HCT116 (cell line): ENCODE results near the gene IL36B. TPM values are rescaled to one million over a fixed set of nuclear protein-coding genes. Genes with fewer than 3 reads are reported as not detected.

Experiments used
- ATAC-seq: fragments of 200-7000 bp; cut with Tn5 transposase; 2 replicates; pipeline ENCODE4 v1.9.1; 2020; ENCODE audit warnings: mild to moderate bottlenecking, moderate library complexity
- BruUV-seq: library from RNA; stranded (reverse); fragments of 400-500 nt; replicated peaks from 2 replicates; lab custom pipeline; 2021; lab: Mats Ljungman, UMichigan
- CTCF ChIA-PET: fragments of 300-600 bp; sonication (Branson Sonifier 250); formaldehyde crosslinking; loops from one replicate; lab custom pipeline; 2021; ENCODE audit warnings: antibody characterized with exemption; lab: Charles Lee
- POLR2A ChIA-PET: fragments of 300-600, 350-600 bp; sonication (Branson Sonifier 250); formaldehyde crosslinking; loops from one replicate; lab custom pipeline; 2021; ENCODE audit warnings: antibody characterized with exemption; lab: Charles Lee
- RAD21 ChIA-PET, 2 experiments: fragments of 300-600 bp; sonication (Branson Sonifier 250); formaldehyde crosslinking; loops; one replicate each; lab custom pipeline; 2023; ENCODE audit warnings: low total read pairs in 2 of 2; ENCODE audit not compliant: uncharacterized antibody in 2 of 2, unreplicated experiment in 2 of 2, low non-redundant PET in 1 of 2; lab: Charles Lee
- DNase-seq: peaks from one replicate; pipeline ENCODE4 v3.0.0-alpha.2; 2010; ENCODE audit warnings: low read depth, low spot score
- H2AFZ ChIP-seq: fragments of 200-600 bp; shearing (Covaris generic), sonication (generic); 2 replicates; pipeline ENCODE4 v1.6.1; 2017; ENCODE audit warnings: low read depth, mixed run types, mixed read lengths, antibody characterized with exemption, low read length; ENCODE audit not compliant: poor library complexity, severe bottlenecking
- H3K27ac ChIP-seq: 2 replicates; pipeline ENCODE4 v1.5.1; 2012; ENCODE audit warnings: low read depth, low read length
- H3K27me3 ChIP-seq: fragments of 200-600 bp; sonication (generic); 2 replicates; pipeline ENCODE4 v1.6.1; 2016; ENCODE audit warnings: mixed run types, low read length, mixed read lengths; ENCODE audit not compliant: insufficient read depth
- H3K36me3 ChIP-seq, 2 experiments: fragments of 200-500 bp in 1 of 2; fragments of 200-600 bp in 1 of 2; sonication (Bioruptor generic) in 1 of 2; sonication (generic) in 1 of 2; 2 replicates each; pipeline versions ENCODE4 v1.5.1 to v1.6.1; 2014 to 2016; ENCODE audit warnings: low read length in 2 of 2, inconsistent platforms in 1 of 2, mixed read lengths in 1 of 2, mixed run types in 1 of 2; ENCODE audit not compliant: insufficient read depth in 2 of 2, control insufficient read depth in 1 of 2
- H3K4me1 ChIP-seq, 2 experiments: fragments of 200-600 bp in 1 of 2; sonication (generic) in 1 of 2; 2 replicates each; pipeline versions ENCODE4 v1.5.1 to v1.6.1; 2012 to 2017; ENCODE audit warnings: low read length in 2 of 2, inconsistent platforms in 1 of 2, mild to moderate bottlenecking in 1 of 2, mixed read lengths in 1 of 2, mixed run types in 1 of 2, moderate library complexity in 1 of 2; ENCODE audit not compliant: insufficient read depth in 2 of 2, control insufficient read depth in 1 of 2
- H3K4me2 ChIP-seq: fragments of 200-600 bp; sonication (generic); 2 replicates; pipeline ENCODE4 v1.6.1; 2017; ENCODE audit warnings: mixed run types, low read length, mixed read lengths
- H3K4me3 ChIP-seq, 2 experiments: fragments of 200-600 bp in 1 of 2; sonication (generic) in 1 of 2; replicated peaks in 1 of 2; 2 replicates each; pipeline ENCODE4 v1.5.1; 2011 to 2016; ENCODE audit warnings: low read length in 2 of 2, control low read depth in 1 of 2, low read depth in 1 of 2, mild to moderate bottlenecking in 1 of 2, mixed read lengths in 1 of 2, mixed run types in 1 of 2
- H3K79me2 ChIP-seq: fragments of 200-600 bp; sonication (generic); 2 replicates; pipeline ENCODE4 v1.6.1; 2017; ENCODE audit warnings: mild to moderate bottlenecking, mixed run types, low read length, moderate library complexity, mixed read lengths; ENCODE audit not compliant: insufficient read depth
- H3K9ac ChIP-seq: fragments of 200-600 bp; sonication (generic); 2 replicates; pipeline ENCODE4 v1.6.1; 2016; ENCODE audit warnings: low read length, mixed read lengths
- H3K9me2 ChIP-seq: fragments of 200-600 bp; sonication (generic), shearing (Covaris generic); 2 replicates; pipeline ENCODE4 v1.6.1; 2017; ENCODE audit warnings: mixed run types, mild to moderate bottlenecking, moderate library complexity; ENCODE audit not compliant: insufficient read depth
- H3K9me3 ChIP-seq, 2 experiments: fragments of 200-500 bp in 1 of 2; fragments of 200-600 bp in 1 of 2; sonication (Bioruptor generic) in 1 of 2; sonication (generic) in 1 of 2; 2 replicates each; pipeline ENCODE4 v1.6.1; 2014 to 2017; ENCODE audit warnings: low read length in 2 of 2, mixed read lengths in 2 of 2, inconsistent platforms in 1 of 2, low read depth in 1 of 2, mild to moderate bottlenecking in 1 of 2, mixed run types in 1 of 2, moderate library complexity in 1 of 2; ENCODE audit not compliant: control insufficient read depth in 1 of 2, insufficient read depth in 1 of 2
- H4K20me1 ChIP-seq: fragments of 200-600 bp; sonication (generic), shearing (Covaris generic); 2 replicates; pipeline ENCODE4 v1.6.1; 2017; ENCODE audit warnings: mixed run types, mild to moderate bottlenecking, moderate library complexity; ENCODE audit not compliant: insufficient read depth
- CBX3 ChIP-seq: IDR thresholded peaks from 2 replicates; pipeline ENCODE4 v1.6.1; 2012; ENCODE audit warnings: low read depth
- ELF1 ChIP-seq: IDR thresholded peaks from 2 replicates; pipeline ENCODE4 v1.6.1; 2012; ENCODE audit warnings: low read depth, borderline replicate concordance
- EZH2 ChIP-seq: fragments of 200-600 bp; sonication (generic); IDR thresholded peaks from 2 replicates; pipeline ENCODE4 v1.6.1; 2017; ENCODE audit warnings: antibody characterized with exemption, mixed run types
- FOSL1 ChIP-seq: IDR thresholded peaks from 2 replicates; pipeline ENCODE4 v1.6.1; 2012; ENCODE audit warnings: low read depth
- JUND ChIP-seq: IDR thresholded peaks from 2 replicates; pipeline ENCODE4 v1.6.1; 2012
- POLR2AphosphoS5 ChIP-seq: IDR thresholded peaks from 2 replicates; pipeline ENCODE4 v1.6.1; 2011; ENCODE audit warnings: mild to moderate bottlenecking, low read depth, low read length, moderate library complexity
- RAD21 ChIP-seq: IDR thresholded peaks from 2 replicates; pipeline ENCODE4 v1.6.1; 2012; ENCODE audit warnings: low read depth, mild to moderate bottlenecking
- SP1 ChIP-seq: IDR thresholded peaks from 2 replicates; pipeline ENCODE4 v1.6.1; 2012; ENCODE audit warnings: low read depth
- TCF7L2 ChIP-seq: IDR thresholded peaks from 2 replicates; pipeline ENCODE4 v1.7.0; 2011; ENCODE audit warnings: borderline replicate concordance, inconsistent platforms; ENCODE audit not compliant: insufficient read depth, insufficient read length; ENCODE audit errors: extremely low read depth
- ZFX ChIP-seq: fragments of 450-650 bp; IDR thresholded peaks from 2 replicates; pipeline ENCODE4 v1.6.1; 2017
- ZNF274 ChIP-seq: fragments of 200-500 bp; sonication (Bioruptor generic); IDR thresholded peaks from 2 replicates; pipeline ENCODE4 v1.6.1; 2014; ENCODE audit warnings: mild to moderate bottlenecking, low read depth, low read length, inconsistent platforms
- intact Hi-C: fragments of 100-400 bp; cut with micrococcal nuclease; formaldehyde crosslinking; loops from 2 replicates; pipeline ENCODE4 v1.10.0; 2022
- total RNA-seq: library from RNA; stranded (reverse); gene quantifications from one replicate; pipeline ENCODE4 v1.2.1, GENCODE V29; 2021; ENCODE audit not compliant: unreplicated experiment
- TF ChIP-seq, protein P1 (sequence below): IDR thresholded peaks from 2 replicates; pipeline ENCODE4 v1.6.1; 2012
- TF ChIP-seq, protein P2 (sequence below): IDR thresholded peaks from 2 replicates; pipeline ENCODE4 v1.6.1; 2012
- TF ChIP-seq, protein P3 (sequence below): IDR thresholded peaks from 2 replicates; pipeline ENCODE4 v1.6.1; 2012; ENCODE audit warnings: low read depth
- TF ChIP-seq, protein P4 (sequence below), 3 experiments: fragments of 200-600 bp in 1 of 3; sonication (generic) in 1 of 3; IDR thresholded peaks in 2 of 3; conservative IDR thresholded peaks in 1 of 3; 2 replicates each; pipeline ENCODE4 v1.5.1; 2012 to 2017; ENCODE audit warnings: low read depth in 2 of 3, low read length in 2 of 3, antibody characterized with exemption in 1 of 3, borderline replicate concordance in 1 of 3, control low read depth in 1 of 3, mild to moderate bottlenecking in 1 of 3, mixed read lengths in 1 of 3, mixed run types in 1 of 3, moderate library complexity in 1 of 3; ENCODE audit not compliant: insufficient read depth in 1 of 3
- TF ChIP-seq, protein P5 (sequence below): IDR thresholded peaks from 2 replicates; pipeline ENCODE4 v1.6.1; 2011; ENCODE audit warnings: mild to moderate bottlenecking, low read length, moderate library complexity; ENCODE audit not compliant: insufficient replicate concordance; ENCODE audit errors: extremely low read depth

The IL36B gene
- total RNA-seq, 1 experiment from 2014 or later: not detected

DNA sequence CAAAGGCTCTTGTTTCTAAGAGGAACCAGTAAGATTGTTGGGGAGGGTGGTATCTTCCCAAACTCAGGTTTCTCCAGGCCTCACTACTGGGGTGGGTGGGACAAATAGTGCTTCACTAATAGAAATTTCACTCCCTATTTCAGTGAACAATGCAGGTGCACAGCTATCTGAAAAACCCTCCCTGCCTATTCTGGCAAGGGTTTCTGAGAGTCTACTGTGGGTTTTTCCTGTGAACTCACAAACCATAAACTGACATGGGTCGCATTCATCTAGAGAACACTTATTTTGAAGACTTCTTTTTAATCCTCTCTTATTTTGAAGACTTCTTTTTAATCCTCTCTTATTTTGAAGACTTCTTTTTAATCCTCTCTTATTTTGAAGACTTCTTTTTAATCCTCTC, 43.0 kb downstream of the IL36B start (continued):
- no peak for TF ChIP-seq JUND

DNA sequence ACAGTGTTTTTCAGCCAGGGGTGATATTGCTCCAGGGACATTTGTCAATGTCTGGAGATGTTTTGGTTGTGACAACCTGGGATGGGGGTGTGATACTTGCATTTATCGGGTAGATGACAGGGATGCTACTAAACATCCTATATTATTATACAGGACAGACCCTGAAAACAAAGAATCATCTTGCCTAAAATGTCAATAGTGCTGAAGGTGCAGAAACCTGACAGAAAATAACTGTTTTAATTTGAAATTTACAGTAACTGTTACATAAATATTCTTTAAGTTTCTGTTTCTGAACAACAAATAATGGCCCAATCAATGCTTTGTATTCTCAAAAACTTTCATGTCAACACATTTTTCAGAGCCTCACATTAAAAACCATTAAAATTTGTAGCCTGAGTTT, 45.4 kb downstream of the IL36B start:
- Histone ChIP-seq H3K79me2 (no peaks in the 10 kb centered on the region), H3K36me3 (no peaks in the 10 kb centered on the region), H3K4me1 (no peaks in the 10 kb centered on the region), H3K4me2 (no peak overlapping the region), H3K27me3 (no peaks in the 10 kb centered on the region), H3K9me3 (no peaks in the 10 kb centered on the region), H3K4me3 (no peak overlapping the region), H4K20me1 (no peaks in the 10 kb centered on the region), H2AFZ (no peak overlapping the region), H3K27ac (no peak overlapping the region), H3K9ac (no peak overlapping the region), H3K9me2 (no peaks in the 10 kb centered on the region)
- no peak for TF ChIP-seq JUND
- TF ChIP-seq, protein P1, sequence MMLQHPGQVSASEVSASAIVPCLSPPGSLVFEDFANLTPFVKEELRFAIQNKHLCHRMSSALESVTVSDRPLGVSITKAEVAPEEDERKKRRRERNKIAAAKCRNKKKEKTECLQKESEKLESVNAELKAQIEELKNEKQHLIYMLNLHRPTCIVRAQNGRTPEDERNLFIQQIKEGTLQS: no peak
- TF ChIP-seq FOSL1: no peak
- no peak for TF ChIP-seq ZNF274
- TF ChIP-seq ZFX: no peak
- no peak for TF ChIP-seq ELF1
- TF ChIP-seq POLR2AphosphoS5: no peak
- TF ChIP-seq EZH2: no peak
- no peak for TF ChIP-seq RAD21
- TF ChIP-seq, protein P2, sequence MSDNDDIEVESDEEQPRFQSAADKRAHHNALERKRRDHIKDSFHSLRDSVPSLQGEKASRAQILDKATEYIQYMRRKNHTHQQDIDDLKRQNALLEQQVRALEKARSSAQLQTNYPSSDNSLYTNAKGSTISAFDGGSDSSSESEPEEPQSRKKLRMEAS: no peak
- TF ChIP-seq, protein P3, sequence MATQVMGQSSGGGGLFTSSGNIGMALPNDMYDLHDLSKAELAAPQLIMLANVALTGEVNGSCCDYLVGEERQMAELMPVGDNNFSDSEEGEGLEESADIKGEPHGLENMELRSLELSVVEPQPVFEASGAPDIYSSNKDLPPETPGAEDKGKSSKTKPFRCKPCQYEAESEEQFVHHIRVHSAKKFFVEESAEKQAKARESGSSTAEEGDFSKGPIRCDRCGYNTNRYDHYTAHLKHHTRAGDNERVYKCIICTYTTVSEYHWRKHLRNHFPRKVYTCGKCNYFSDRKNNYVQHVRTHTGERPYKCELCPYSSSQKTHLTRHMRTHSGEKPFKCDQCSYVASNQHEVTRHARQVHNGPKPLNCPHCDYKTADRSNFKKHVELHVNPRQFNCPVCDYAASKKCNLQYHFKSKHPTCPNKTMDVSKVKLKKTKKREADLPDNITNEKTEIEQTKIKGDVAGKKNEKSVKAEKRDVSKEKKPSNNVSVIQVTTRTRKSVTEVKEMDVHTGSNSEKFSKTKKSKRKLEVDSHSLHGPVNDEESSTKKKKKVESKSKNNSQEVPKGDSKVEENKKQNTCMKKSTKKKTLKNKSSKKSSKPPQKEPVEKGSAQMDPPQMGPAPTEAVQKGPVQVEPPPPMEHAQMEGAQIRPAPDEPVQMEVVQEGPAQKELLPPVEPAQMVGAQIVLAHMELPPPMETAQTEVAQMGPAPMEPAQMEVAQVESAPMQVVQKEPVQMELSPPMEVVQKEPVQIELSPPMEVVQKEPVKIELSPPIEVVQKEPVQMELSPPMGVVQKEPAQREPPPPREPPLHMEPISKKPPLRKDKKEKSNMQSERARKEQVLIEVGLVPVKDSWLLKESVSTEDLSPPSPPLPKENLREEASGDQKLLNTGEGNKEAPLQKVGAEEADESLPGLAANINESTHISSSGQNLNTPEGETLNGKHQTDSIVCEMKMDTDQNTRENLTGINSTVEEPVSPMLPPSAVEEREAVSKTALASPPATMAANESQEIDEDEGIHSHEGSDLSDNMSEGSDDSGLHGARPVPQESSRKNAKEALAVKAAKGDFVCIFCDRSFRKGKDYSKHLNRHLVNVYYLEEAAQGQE: no peak
- TF ChIP-seq TCF7L2: no peak
- TF ChIP-seq CBX3: no peak
- TF ChIP-seq SP1: no peak
- TF ChIP-seq, protein P4, sequence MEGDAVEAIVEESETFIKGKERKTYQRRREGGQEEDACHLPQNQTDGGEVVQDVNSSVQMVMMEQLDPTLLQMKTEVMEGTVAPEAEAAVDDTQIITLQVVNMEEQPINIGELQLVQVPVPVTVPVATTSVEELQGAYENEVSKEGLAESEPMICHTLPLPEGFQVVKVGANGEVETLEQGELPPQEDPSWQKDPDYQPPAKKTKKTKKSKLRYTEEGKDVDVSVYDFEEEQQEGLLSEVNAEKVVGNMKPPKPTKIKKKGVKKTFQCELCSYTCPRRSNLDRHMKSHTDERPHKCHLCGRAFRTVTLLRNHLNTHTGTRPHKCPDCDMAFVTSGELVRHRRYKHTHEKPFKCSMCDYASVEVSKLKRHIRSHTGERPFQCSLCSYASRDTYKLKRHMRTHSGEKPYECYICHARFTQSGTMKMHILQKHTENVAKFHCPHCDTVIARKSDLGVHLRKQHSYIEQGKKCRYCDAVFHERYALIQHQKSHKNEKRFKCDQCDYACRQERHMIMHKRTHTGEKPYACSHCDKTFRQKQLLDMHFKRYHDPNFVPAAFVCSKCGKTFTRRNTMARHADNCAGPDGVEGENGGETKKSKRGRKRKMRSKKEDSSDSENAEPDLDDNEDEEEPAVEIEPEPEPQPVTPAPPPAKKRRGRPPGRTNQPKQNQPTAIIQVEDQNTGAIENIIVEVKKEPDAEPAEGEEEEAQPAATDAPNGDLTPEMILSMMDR (IDR thresholded peaks at IDR 0.05 in 2 of 3, conservative IDR thresholded peaks at IDR 0.05 in 1 of 3; ENCODE audit: borderline replicate concordance in 1 of 3, insufficient read depth in 1 of 3, low read depth in 2 of 3, low read length in 2 of 3): no peak
- TF ChIP-seq, protein P5, sequence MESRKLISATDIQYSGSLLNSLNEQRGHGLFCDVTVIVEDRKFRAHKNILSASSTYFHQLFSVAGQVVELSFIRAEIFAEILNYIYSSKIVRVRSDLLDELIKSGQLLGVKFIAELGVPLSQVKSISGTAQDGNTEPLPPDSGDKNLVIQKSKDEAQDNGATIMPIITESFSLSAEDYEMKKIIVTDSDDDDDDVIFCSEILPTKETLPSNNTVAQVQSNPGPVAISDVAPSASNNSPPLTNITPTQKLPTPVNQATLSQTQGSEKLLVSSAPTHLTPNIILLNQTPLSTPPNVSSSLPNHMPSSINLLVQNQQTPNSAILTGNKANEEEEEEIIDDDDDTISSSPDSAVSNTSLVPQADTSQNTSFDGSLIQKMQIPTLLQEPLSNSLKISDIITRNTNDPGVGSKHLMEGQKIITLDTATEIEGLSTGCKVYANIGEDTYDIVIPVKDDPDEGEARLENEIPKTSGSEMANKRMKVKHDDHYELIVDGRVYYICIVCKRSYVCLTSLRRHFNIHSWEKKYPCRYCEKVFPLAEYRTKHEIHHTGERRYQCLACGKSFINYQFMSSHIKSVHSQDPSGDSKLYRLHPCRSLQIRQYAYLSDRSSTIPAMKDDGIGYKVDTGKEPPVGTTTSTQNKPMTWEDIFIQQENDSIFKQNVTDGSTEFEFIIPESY: no peak
- ChIA-PET CTCF (no interaction called here), RAD21 (no interaction called here), POLR2A (no interaction called here)
- BruUV-seq: no TSS peak
- ATAC-seq (no peak), DNase-seq (no peak)
- intact Hi-C loops: no loop called here
